ENCODE data around the gene SPDYC. TPM values are rescaled to one million over a fixed set of nuclear protein-coding genes. Genes with fewer than 3 reads are reported as not detected.
A peak's percentile ranks its signal among the peaks of the same experiment; 100 is the strongest.

The SPDYC gene
- total RNA-seq, 1 donor from 2014 or later: not detected

- Mint-ChIP-seq H3K27me3 (ENCODE audit: unreplicated experiment) (no peaks in the 10 kb centered on the region), H3K9me3 (ENCODE audit: unreplicated experiment) (no peaks in the 10 kb centered on the region), H3K4me3 (ENCODE audit: unreplicated experiment) (no peak overlapping the region), H3K4me1 (ENCODE audit: unreplicated experiment) (peaks cover 24% of the 10 kb centered on the region), H3K36me3 (ENCODE audit: unreplicated experiment) (peaks cover 7% of the 10 kb centered on the region), H3K27ac (ENCODE audit: unreplicated experiment) (no peak overlapping the region)
- no peak for TF ChIP-seq CTCF (IDR thresholded peaks at IDR 0.05)
- no peak for DNase-seq (ENCODE audit: extremely low spot score, unreplicated experiment)
Observed at GRCh38 chr11:65131895-65132237, 38.2 kb upstream of the SPDYC start.

GRCh38 chr11:65132238-65132987 lies 37.6 kb upstream of the SPDYC start:
- no peak for DNase-seq (ENCODE audit: extremely low spot score, unreplicated experiment)
- H3K36me3 Mint-ChIP-seq (ENCODE audit: unreplicated experiment): peaks cover 5% of the 10 kb centered on the region
- peaks cover 24% of the 10 kb centered on the region for H3K4me1 Mint-ChIP-seq (ENCODE audit: unreplicated experiment)
- no peaks in the 10 kb centered on the region for H3K27me3 Mint-ChIP-seq (ENCODE audit: unreplicated experiment)
- H3K27ac Mint-ChIP-seq (ENCODE audit: unreplicated experiment): peak overlapping the region; percentile 100
- no peaks in the 10 kb centered on the region for H3K9me3 Mint-ChIP-seq (ENCODE audit: unreplicated experiment)
- TF ChIP-seq CTCF (IDR thresholded peaks at IDR 0.05): no peak
- peak overlapping the region; percentile 97 for H3K4me3 Mint-ChIP-seq (ENCODE audit: unreplicated experiment)

GRCh38 chr11:65132988-65133700 lies 36.9 kb upstream of the SPDYC start:
- Mint-ChIP-seq H3K4me1 (ENCODE audit: unreplicated experiment) (peaks cover 24% of the 10 kb centered on the region), H3K27ac (ENCODE audit: unreplicated experiment) (peak overlapping the region; percentile 100), H3K36me3 (ENCODE audit: unreplicated experiment) (peaks cover 5% of the 10 kb centered on the region), H3K9me3 (ENCODE audit: unreplicated experiment) (no peaks in the 10 kb centered on the region), H3K4me3 (ENCODE audit: unreplicated experiment) (peak overlapping the region; percentile 97), H3K27me3 (ENCODE audit: unreplicated experiment) (no peaks in the 10 kb centered on the region)
- DNase-seq (ENCODE audit: extremely low spot score, unreplicated experiment): no peak
- TF ChIP-seq CTCF (IDR thresholded peaks at IDR 0.05): no peak

GRCh38 chr11:65133724-65134123 lies 36.3 kb upstream of the SPDYC start:
- H3K9me3 Mint-ChIP-seq (ENCODE audit: unreplicated experiment): no peaks in the 10 kb centered on the region
- peak overlapping the region; percentile 100 for H3K27ac Mint-ChIP-seq (ENCODE audit: unreplicated experiment)
- peaks cover 2% of the 10 kb centered on the region for H3K27me3 Mint-ChIP-seq (ENCODE audit: unreplicated experiment)
- H3K4me1 Mint-ChIP-seq (ENCODE audit: unreplicated experiment): peaks cover 24% of the 10 kb centered on the region
- H3K36me3 Mint-ChIP-seq (ENCODE audit: unreplicated experiment): peaks cover 5% of the 10 kb centered on the region
- no peak for DNase-seq (ENCODE audit: extremely low spot score, unreplicated experiment)
- no peak for TF ChIP-seq CTCF (IDR thresholded peaks at IDR 0.05)
- peak overlapping the region; percentile 97 for H3K4me3 Mint-ChIP-seq (ENCODE audit: unreplicated experiment)

- H3K36me3 Mint-ChIP-seq (ENCODE audit: unreplicated experiment): peaks cover 5% of the 10 kb centered on the region
- peaks cover 2% of the 10 kb centered on the region for H3K27me3 Mint-ChIP-seq (ENCODE audit: unreplicated experiment)
- H3K4me1 Mint-ChIP-seq (ENCODE audit: unreplicated experiment): peaks cover 24% of the 10 kb centered on the region
- H3K4me3 Mint-ChIP-seq (ENCODE audit: unreplicated experiment): peak within 1 kb of the TSS; percentile 97
- TF ChIP-seq CTCF (IDR thresholded peaks at IDR 0.05): no peak
- no peaks in the 10 kb centered on the region for H3K9me3 Mint-ChIP-seq (ENCODE audit: unreplicated experiment)
- peak within 1 kb of the TSS; percentile 100 for H3K27ac Mint-ChIP-seq (ENCODE audit: unreplicated experiment)
- peak; percentile 95 for DNase-seq (ENCODE audit: extremely low spot score, unreplicated experiment)
Observed at GRCh38 chr11:65134240-65134951, 35.6 kb upstream of the SPDYC start, which contains the start of gene SYVN1. SYVN1 (minus strand) TSS chr11:65134519; CDS start chr11:65133601, 918 bp downstream.

Measured in osteocyte (in vitro differentiated cells).